ENCODE results near the gene CR1. TPM values are rescaled to one million over a fixed set of nuclear protein-coding genes. Genes with fewer than 3 reads are reported as not detected.

CR1 gene
- total RNA-seq, 2 experiments from 2014 or later: not detected

DNA sequence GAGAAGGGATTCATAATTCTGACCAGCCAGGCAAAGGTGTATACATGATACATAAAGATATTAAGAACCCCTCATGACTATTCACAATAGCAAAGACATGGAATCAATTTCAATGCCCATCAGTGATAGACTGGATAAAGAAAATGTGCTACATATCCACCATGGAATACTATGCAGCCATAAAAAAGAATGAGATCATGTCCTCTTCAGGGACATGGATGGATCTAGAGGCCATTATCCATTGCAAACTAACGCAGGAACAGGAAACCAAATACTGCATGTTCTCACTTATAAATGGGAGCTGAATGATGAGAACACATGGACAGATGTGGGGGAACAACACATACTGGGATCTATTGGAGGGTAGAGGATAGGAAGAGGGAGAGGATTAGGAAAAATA lies 170.4 kb downstream of the CR1 start:
- intact Hi-C loops (cut with micrococcal nuclease; ENCODE audit: unreplicated experiment): no loop called here
- POLR2A ChIA-PET: no interaction called here
- H3K9me3 ChIP-seq (ENCODE audit: low read length): no peaks in the 10 kb centered on the region
- H3K36me3 ChIP-seq (ENCODE audit: insufficient read depth, low read length): no peaks in the 10 kb centered on the region
- no peak overlapping the region for H3K4me3 ChIP-seq (ENCODE audit: low read depth, low read length, poor library complexity, severe bottlenecking)
- no peaks in the 10 kb centered on the region for H3K9me2 ChIP-seq (ENCODE audit: insufficient read depth, low read length)
- no TSS peak for BruUV-seq (replicated peaks)
- no peaks in the 10 kb centered on the region for H4K20me1 ChIP-seq (ENCODE audit: insufficient read depth, low read length)
- H3K4me2 ChIP-seq (ENCODE audit: low read length): no peak overlapping the region
- peaks cover 12% of the 10 kb centered on the region for H3K4me1 ChIP-seq (ENCODE audit: insufficient read depth, low read length, poor library complexity, severe bottlenecking)
- DNase-seq (ENCODE audit: low spot score): no peak
- no peaks in the 10 kb centered on the region for H3K79me2 ChIP-seq (ENCODE audit: insufficient read depth, low read depth, low read length)
- TF ChIP-seq EZH2phosphoT487 (IDR thresholded peaks at IDR 0.05; ENCODE audit: borderline replicate concordance, low read depth, low read length): no peak
- TF ChIP-seq, protein P1, sequence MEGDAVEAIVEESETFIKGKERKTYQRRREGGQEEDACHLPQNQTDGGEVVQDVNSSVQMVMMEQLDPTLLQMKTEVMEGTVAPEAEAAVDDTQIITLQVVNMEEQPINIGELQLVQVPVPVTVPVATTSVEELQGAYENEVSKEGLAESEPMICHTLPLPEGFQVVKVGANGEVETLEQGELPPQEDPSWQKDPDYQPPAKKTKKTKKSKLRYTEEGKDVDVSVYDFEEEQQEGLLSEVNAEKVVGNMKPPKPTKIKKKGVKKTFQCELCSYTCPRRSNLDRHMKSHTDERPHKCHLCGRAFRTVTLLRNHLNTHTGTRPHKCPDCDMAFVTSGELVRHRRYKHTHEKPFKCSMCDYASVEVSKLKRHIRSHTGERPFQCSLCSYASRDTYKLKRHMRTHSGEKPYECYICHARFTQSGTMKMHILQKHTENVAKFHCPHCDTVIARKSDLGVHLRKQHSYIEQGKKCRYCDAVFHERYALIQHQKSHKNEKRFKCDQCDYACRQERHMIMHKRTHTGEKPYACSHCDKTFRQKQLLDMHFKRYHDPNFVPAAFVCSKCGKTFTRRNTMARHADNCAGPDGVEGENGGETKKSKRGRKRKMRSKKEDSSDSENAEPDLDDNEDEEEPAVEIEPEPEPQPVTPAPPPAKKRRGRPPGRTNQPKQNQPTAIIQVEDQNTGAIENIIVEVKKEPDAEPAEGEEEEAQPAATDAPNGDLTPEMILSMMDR (conservative IDR thresholded peaks at IDR 0.05; ENCODE audit: low read length): no peak
- H2AFZ ChIP-seq (ENCODE audit: low read length): no peak overlapping the region
- H3K27ac ChIP-seq (ENCODE audit: low read depth, low read length, poor library complexity, severe bottlenecking): no peak overlapping the region
- CTCF ChIA-PET (ENCODE audit: unreplicated experiment): no interaction called here

DNA sequence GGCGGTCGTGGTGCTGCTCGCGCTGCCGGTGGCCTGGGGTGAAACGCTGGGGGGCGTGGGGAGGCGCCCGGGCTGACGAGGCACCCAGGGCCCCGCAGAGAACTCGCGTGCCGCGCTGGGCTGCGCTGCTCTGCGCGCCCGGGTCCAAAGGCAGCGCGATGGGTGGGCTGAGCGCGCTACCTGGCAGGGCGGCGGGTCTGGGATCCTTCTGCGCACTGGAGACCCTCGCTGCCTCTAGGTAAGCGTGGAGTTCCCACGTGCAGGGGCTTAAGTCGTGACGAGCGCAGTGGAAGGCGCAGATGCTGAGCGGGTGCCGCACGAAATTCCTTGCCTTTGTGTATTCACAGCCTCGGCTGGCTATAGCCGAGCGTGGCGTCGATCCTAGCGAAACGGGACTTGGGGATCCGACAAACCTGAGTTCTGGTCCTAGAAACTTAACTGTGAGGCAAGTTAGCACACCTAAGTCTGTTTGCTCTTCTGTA lies 173.6 kb downstream of the CR1 start:
- H3K36me3 ChIP-seq (ENCODE audit: insufficient read depth, low read length): no peaks in the 10 kb centered on the region
- TF ChIP-seq, protein P1 (conservative IDR thresholded peaks at IDR 0.05; ENCODE audit: low read length): no peak
- no peak for TF ChIP-seq EZH2phosphoT487 (IDR thresholded peaks at IDR 0.05; ENCODE audit: borderline replicate concordance, low read depth, low read length)
- H3K4me3 ChIP-seq (ENCODE audit: low read depth, low read length, poor library complexity, severe bottlenecking): no peak overlapping the region
- no TSS peak for BruUV-seq (replicated peaks)
- POLR2A ChIA-PET: no interaction called here
- H3K27ac ChIP-seq (ENCODE audit: low read depth, low read length, poor library complexity, severe bottlenecking): no peak overlapping the region
- no peaks in the 10 kb centered on the region for H3K79me2 ChIP-seq (ENCODE audit: insufficient read depth, low read depth, low read length)
- no peaks in the 10 kb centered on the region for H3K9me3 ChIP-seq (ENCODE audit: low read length)
- H3K9me2 ChIP-seq (ENCODE audit: insufficient read depth, low read length): no peaks in the 10 kb centered on the region
- no peaks in the 10 kb centered on the region for H4K20me1 ChIP-seq (ENCODE audit: insufficient read depth, low read length)
- CTCF ChIA-PET (ENCODE audit: unreplicated experiment): no interaction called here
- H2AFZ ChIP-seq (ENCODE audit: low read length): no peak overlapping the region
- DNase-seq (ENCODE audit: low spot score): no peak
- peaks cover 12% of the 10 kb centered on the region for H3K4me1 ChIP-seq (ENCODE audit: insufficient read depth, low read length, poor library complexity, severe bottlenecking)
- intact Hi-C loops (cut with micrococcal nuclease; ENCODE audit: unreplicated experiment): no loop called here
- no peak overlapping the region for H3K4me2 ChIP-seq (ENCODE audit: low read length)

DNA sequence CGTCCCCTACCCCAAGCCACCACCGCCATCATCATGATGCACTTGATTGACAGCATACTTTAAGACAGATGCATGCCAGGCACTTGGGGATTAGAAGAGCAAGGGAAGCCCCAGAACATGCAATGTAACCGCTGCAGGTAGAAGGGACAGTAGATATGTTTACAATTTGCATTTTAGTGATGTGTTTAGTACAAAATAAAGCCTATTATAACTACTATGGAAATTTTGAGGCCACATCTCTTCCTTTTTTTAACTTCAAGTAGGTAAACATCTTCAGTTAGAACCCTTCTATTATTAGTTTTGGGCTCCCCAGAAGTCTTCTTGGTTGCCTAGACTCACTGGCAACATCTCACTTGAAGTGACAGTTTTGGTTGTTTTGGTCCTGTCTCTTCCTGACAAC lies 174.2 kb downstream of the CR1 start:
- Histone ChIP-seq H3K79me2 (ENCODE audit: insufficient read depth, low read depth, low read length) (no peaks in the 10 kb centered on the region), H3K27ac (ENCODE audit: low read depth, low read length, poor library complexity, severe bottlenecking) (no peak overlapping the region), H3K4me1 (ENCODE audit: insufficient read depth, low read length, poor library complexity, severe bottlenecking) (peaks cover 12% of the 10 kb centered on the region), H3K36me3 (ENCODE audit: insufficient read depth, low read length) (no peaks in the 10 kb centered on the region), H3K4me3 (ENCODE audit: low read depth, low read length, poor library complexity, severe bottlenecking) (no peak overlapping the region), H3K9me2 (ENCODE audit: insufficient read depth, low read length) (no peaks in the 10 kb centered on the region), H3K4me2 (ENCODE audit: low read length) (no peak overlapping the region), H4K20me1 (ENCODE audit: insufficient read depth, low read length) (no peaks in the 10 kb centered on the region), H3K9me3 (ENCODE audit: low read length) (no peaks in the 10 kb centered on the region), H2AFZ (ENCODE audit: low read length) (no peak overlapping the region)
- ChIA-PET POLR2A (no interaction called here), CTCF (ENCODE audit: unreplicated experiment) (no interaction called here)
- intact Hi-C loops (cut with micrococcal nuclease; ENCODE audit: unreplicated experiment): no loop called here
- BruUV-seq (replicated peaks): no TSS peak
- DNase-seq (ENCODE audit: low spot score): peak; percentile 2
- TF ChIP-seq, protein P1 (conservative IDR thresholded peaks at IDR 0.05; ENCODE audit: low read length): no peak
- no peak for TF ChIP-seq EZH2phosphoT487 (IDR thresholded peaks at IDR 0.05; ENCODE audit: borderline replicate concordance, low read depth, low read length)

All from OCI-LY7 (cell line).